VCaP (cell line): Measurements from ENCODE around the gene RALGAPA2.

ENCODE experiments used
- H3K27ac ChIP-seq: fragments of 450-650 bp; 2 replicates; pipeline ENCODE4 v1.5.1; 2017
- CTCF ChIP-seq: fragments of 450-650 bp; conservative IDR thresholded peaks from 2 replicates; pipeline ENCODE4 v1.5.1; 2017; ENCODE audit warnings: mild to moderate bottlenecking, moderate library complexity

Gene RALGAPA2

GRCh38 chr20:20343932-20344331, 368.5 kb downstream of the RALGAPA2 start:
- no peak for TF ChIP-seq CTCF
- H3K27ac ChIP-seq, result no peak overlapping the region
